ENCODE results near the gene TSR1.

DNA sequence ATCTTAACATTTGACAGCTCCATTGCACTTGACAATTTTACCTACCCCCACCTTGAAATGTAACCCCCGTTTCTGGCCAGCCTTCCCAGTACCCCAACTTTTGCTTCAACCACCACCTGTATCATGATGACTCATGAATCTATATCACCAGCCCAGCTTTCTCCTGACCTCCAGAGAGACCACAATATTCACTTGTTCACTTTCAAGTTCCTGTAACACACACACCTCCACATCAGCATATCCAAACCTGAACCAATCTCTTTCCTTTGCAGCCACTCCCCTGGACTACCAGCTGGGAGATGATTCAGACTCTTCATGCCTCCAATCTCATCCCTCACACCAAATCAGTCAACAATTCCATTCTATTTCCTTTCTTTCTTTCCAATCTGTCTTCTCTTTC lies 40.7 kb downstream of the TSR1 start:
- TF ChIP-seq EZH2 (IDR thresholded peaks at IDR 0.05; ENCODE audit: borderline replicate concordance, low read depth, low read length, severe bottlenecking) (no peak), CTCF (IDR thresholded peaks at IDR 0.05; ENCODE audit: borderline replicate concordance, extremely low read depth, low read length, poor library complexity, severe bottlenecking) (no peak)

Data from DND-41 (cell line).